ENCODE measurements around the gene NUPR2. TPM values are rescaled to one million over a fixed set of nuclear protein-coding genes. Genes with fewer than 3 reads are reported as not detected.
"Not testable (repeated sequence)": the region's sequence is repeated elsewhere in the genome, so short reads cannot be mapped to it uniquely, and the experiment has no call there.

The NUPR2 gene, protein sequence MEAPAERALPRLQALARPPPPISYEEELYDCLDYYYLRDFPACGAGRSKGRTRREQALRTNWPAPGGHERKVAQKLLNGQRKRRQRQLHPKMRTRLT
- total RNA-seq, result not detected in 2 replicates

DNA sequence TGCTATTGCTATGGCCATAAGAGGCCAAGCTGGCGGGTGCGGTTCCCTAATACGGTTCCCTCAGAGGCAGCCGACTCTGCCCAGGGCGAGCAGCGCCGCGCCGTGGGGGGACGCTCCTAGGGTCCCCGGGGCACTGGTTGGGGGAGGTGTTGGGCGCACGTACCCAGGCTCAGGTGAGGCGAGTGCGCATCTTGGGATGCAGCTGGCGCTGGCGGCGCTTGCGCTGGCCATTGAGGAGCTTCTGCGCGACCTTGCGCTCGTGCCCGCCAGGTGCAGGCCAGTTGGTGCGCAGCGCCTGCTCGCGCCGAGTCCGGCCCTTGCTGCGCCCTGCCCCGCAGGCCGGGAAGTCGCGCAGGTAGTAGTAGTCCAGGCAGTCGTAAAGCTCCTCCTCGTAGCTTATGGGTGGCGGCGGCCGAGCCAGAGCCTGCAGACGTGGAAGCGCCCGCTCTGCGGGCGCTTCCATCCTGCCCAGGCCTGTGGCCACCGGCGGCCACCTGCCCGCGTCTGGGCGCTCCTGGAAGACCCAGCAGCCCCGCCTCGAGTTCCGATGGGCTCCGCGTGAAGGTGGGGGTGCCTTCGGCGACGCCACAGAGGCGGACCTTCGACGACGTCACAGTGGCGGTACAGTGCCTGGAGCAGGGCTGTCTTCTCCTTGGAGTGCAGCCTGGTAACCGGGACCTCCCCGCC lies at the start of gene NUPR2:
NUPR2 (minus strand) TSS at position 566 of the 687 bp plus-strand sequence; CDS start at position 463, 103 bp downstream.
- Mint-ChIP-seq H3K36me3 (ENCODE audit: low read depth) (no peaks in the 10 kb centered on the region), H3K4me3 (no peak within 1 kb of the TSS), H3K9me3 (no peaks in the 10 kb centered on the region), H3K4me1 (no peaks in the 10 kb centered on the region), H3K27ac (no peak within 1 kb of the TSS), H3K27me3 (peaks cover 21% of the 10 kb centered on the region)
- ChIA-PET POLR2A (no interaction called here), CTCF (no interaction called here)
- TF ChIP-seq, protein P1, sequence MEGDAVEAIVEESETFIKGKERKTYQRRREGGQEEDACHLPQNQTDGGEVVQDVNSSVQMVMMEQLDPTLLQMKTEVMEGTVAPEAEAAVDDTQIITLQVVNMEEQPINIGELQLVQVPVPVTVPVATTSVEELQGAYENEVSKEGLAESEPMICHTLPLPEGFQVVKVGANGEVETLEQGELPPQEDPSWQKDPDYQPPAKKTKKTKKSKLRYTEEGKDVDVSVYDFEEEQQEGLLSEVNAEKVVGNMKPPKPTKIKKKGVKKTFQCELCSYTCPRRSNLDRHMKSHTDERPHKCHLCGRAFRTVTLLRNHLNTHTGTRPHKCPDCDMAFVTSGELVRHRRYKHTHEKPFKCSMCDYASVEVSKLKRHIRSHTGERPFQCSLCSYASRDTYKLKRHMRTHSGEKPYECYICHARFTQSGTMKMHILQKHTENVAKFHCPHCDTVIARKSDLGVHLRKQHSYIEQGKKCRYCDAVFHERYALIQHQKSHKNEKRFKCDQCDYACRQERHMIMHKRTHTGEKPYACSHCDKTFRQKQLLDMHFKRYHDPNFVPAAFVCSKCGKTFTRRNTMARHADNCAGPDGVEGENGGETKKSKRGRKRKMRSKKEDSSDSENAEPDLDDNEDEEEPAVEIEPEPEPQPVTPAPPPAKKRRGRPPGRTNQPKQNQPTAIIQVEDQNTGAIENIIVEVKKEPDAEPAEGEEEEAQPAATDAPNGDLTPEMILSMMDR (IDR thresholded peaks at IDR 0.05), result no peak
- no peak for ATAC-seq (ENCODE audit: low read depth)
- intact Hi-C loops (cut with micrococcal nuclease), result no loop called here
- DNase-seq, result no peak

DNA sequence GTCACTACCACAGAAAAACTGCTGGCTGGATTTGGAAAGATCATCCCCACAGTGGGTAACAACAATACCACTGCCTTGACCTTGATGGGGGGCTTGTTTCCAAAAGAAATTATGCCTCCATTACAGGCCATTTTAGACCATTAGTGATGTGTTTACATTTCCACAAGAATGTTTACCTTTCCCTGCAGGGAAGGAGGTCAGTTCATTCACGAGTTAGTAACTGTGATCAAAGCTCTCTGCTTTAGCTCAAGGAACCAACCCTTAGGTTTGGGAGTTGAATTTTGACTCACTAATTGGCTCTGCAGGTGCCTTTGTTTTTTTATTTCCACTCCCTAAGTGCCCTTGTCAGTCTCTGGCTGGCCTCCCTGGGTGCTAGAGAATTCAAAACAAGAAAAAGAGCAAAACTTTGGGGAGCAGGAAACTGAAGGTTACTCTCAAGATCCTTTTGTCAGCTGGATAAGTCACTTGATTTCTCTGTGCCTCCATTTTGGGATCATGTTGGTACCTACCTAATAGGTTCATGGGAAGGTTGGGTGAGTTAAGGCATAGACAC lies 41.1 kb upstream of the NUPR2 start:
- Mint-ChIP-seq H3K4me1 (no peaks in the 10 kb centered on the region), H3K27me3 (no peaks in the 10 kb centered on the region), H3K36me3 (ENCODE audit: low read depth) (no peaks in the 10 kb centered on the region), H3K9me3 (peaks cover 17% of the 10 kb centered on the region), H3K27ac (no peak overlapping the region), H3K4me3 (no peak overlapping the region)
- ATAC-seq (ENCODE audit: low read depth) (no peak), DNase-seq (no peak)
- TF ChIP-seq, protein P1 (IDR thresholded peaks at IDR 0.05), result no peak
- intact Hi-C loops (cut with micrococcal nuclease), result no loop called here
- ChIA-PET CTCF (no interaction called here), POLR2A (no interaction called here)

DNA sequence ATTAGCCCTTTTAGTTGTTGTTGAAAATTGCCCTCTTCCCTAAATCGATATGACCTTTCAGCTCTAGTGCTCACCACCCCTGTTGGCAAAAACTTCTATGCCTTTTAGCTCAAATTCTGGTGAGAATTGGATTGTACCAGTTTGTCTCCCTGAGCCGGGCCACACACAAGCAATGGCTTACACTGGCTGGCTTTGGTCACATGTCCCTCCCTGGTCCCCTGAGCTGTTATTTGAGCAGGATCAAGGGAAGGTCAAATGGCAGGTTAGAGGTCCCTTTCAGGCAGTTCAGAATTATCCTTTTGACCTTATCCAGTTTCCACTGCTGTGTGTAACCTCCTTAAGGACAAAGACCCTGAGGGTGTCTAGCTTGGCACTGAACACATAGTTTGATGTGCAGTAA lies 14.8 kb upstream of the NUPR2 start:
- H3K4me1 Mint-ChIP-seq; H3K27ac Mint-ChIP-seq; H3K27me3 Mint-ChIP-seq; ATAC-seq (ENCODE audit: low read depth); H3K36me3 Mint-ChIP-seq (ENCODE audit: low read depth); DNase-seq; H3K4me3 Mint-ChIP-seq; CTCF ChIA-PET; intact Hi-C loops (cut with micrococcal nuclease); H3K9me3 Mint-ChIP-seq: not testable (repeated sequence)
- POLR2A ChIA-PET, result interaction anchor here (0.5 kb wide), 1 partner anchor 19 kb away, joined by 9 read pairs; no protein-coding TSS in a partner anchor

DNA sequence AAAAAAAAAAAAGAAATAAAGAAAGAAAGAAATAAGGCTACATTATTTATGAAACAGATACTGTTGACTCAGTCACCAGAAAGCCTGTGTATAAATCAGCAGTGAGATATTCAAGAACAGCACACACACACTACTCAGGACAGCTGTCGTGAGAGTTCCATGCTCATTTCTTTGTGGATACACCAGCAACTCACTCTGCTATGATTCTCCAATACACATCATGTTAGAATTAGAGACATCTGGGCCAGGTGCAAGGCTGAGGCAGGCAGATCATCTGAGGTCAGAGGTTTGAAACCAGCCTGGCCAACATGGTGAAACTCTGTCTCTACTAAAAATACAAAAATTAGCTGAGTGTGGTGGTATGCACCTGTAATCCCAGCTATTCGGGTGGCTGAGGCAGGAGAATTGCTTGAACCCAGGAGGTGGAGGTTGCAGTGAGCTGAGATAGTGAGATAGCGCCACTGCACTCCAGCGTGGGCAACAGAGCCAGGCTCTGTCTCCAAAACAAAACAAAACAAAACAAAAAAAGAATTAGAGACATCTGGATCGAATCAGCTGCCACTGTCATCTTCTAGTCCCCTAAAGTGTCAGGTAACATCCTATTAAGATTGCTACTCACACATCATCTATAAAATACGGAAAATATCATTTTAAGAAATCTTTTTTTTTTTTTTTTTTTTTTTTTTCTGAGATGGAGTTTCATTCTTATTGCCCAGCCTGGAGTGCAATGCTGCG lies 11.2 kb upstream of the NUPR2 start:
- DNase-seq, result no peak
- no peaks in the 10 kb centered on the region for H3K36me3 Mint-ChIP-seq (ENCODE audit: low read depth)
- peaks cover 2% of the 10 kb centered on the region for H3K27me3 Mint-ChIP-seq
- TF ChIP-seq, protein P1 (IDR thresholded peaks at IDR 0.05), result no peak
- no peak overlapping the region for H3K4me3 Mint-ChIP-seq
- intact Hi-C loops (cut with micrococcal nuclease), result no loop called here
- no peak for ATAC-seq (ENCODE audit: low read depth)
- no peaks in the 10 kb centered on the region for H3K4me1 Mint-ChIP-seq
- POLR2A ChIA-PET, result no interaction called here
- CTCF ChIA-PET, result no interaction called here
- H3K27ac Mint-ChIP-seq, result no peak overlapping the region
- no peaks in the 10 kb centered on the region for H3K9me3 Mint-ChIP-seq

DNA sequence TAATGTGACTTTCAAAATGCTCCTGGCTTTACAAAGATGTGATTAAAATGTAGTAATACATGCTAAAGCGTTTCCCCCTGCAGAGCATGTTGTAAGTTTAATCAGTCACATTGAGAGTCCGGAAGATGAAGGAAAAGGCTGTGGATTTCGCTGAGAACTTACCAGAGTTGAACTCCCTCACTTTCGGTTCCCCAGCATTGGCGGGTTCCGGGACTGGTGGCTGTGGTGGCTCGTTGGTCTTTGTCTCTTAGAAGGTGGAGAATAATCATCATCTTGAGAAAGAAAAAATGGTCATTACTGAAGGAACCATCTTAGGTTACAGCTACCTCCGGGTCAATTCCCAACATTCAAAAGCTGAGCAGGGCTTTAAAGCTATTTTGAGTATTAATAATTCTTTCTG lies 9.6 kb upstream of the NUPR2 start:
- intact Hi-C loops (cut with micrococcal nuclease), result no loop called here
- Mint-ChIP-seq H3K9me3 (no peaks in the 10 kb centered on the region), H3K27me3 (peaks cover 2% of the 10 kb centered on the region), H3K4me1 (no peaks in the 10 kb centered on the region), H3K36me3 (ENCODE audit: low read depth) (no peaks in the 10 kb centered on the region), H3K4me3 (no peak overlapping the region), H3K27ac (no peak overlapping the region)
- DNase-seq (no peak), ATAC-seq (ENCODE audit: low read depth) (no peak)
- ChIA-PET CTCF (no interaction called here), POLR2A (no interaction called here)
- TF ChIP-seq, protein P1 (IDR thresholded peaks at IDR 0.05), result no peak

Data from activated B cell treated with CpG ODN at 0.5 μM for 24 hours (primary cell).